ENCODE measurements around the gene TNRC6C.
"Not testable (repeated sequence)": the region's sequence is repeated elsewhere in the genome, so short reads cannot be mapped to it uniquely, and the experiment has no call there.

Gene TNRC6C

DNA sequence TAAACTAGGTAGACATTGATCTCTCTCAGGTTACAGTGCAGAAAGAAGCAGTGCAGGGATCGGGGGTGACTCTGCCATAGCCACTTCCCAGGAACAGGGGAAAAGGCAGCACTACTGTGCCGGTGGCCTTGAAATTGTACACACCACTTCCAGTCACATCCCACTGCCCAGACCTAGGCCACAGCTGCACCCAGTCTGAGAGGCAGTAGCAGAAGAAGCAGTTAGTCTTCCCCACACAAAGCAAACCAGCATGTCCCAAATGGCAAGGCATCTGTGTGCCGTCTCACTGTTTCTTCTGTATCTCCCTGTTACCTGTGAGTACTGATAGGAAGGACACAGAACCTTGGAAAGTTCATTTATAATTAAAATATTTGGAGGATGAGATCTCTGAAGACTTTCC, 123.0 kb downstream of the TNRC6C start:
- no peak for TF ChIP-seq CTCF (conservative IDR thresholded peaks at IDR 0.05; ENCODE audit: control insufficient read depth, insufficient read depth, low read depth, low read length)
- no peak for DNase-seq (ENCODE audit: low read depth)
- no peak overlapping the region for H3K4me3 ChIP-seq (ENCODE audit: control insufficient read depth, low read depth, low read length)

DNA sequence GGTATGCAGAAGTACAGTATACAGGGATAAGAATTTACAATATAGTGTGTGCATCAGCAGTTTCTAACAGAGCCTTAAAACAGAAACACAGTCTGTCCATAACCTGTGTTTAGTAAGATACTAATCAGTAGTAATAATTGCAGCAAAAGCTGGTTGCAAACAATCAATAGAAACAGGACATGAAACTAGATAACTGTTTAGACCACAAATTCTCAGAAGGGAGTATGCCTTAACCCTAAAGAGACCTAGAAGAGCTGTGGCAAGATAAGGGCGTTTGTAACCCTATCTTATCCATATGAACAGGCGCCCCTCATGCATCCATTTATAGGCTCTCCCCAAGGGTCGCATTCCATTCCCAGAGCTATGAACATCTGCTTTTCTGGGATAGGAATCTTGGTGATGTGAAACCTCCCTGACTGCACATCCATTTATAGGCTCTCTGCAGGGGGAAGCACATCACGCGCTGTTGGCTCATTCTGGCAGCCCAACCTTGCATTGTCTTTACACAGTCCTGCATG, 123.9 kb downstream of the TNRC6C start:
- DNase-seq (ENCODE audit: low read depth): not testable (repeated sequence)

DNA sequence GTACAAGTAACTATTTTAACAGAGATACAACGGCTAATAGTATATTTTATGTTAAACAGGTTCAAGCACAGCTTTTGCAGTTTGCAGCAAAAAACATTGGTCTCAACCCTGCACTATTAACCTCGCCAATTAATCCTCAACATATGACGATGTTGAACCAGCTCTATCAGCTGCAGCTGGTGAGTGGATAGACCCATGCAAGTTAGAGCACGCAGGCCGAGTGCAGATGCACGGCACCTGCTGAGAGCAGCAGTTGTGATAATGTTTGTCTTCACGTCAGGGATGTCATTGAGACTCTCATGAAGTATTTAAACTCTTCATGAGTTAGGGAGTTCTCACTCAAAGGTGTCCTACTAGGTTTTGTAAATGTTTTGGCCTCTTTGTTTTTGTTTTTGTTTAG, 124.5 kb downstream of the TNRC6C start:
- no peak for DNase-seq (ENCODE audit: low read depth)
- no peak for TF ChIP-seq CTCF (conservative IDR thresholded peaks at IDR 0.05; ENCODE audit: control insufficient read depth, insufficient read depth, low read depth, low read length)

More for the DNA sequence above, 123.9 kb downstream of the TNRC6C start:
- H3K4me3 ChIP-seq (ENCODE audit: control insufficient read depth, low read depth, low read length): not testable (repeated sequence)

GRCh38 chr17:78086740-78087139, 128.2 kb downstream of the TNRC6C start:
- no peak overlapping the region for H3K4me3 ChIP-seq (ENCODE audit: control insufficient read depth, low read depth, low read length)
- no peak for DNase-seq (ENCODE audit: low read depth)
- TF ChIP-seq CTCF (conservative IDR thresholded peaks at IDR 0.05; ENCODE audit: control insufficient read depth, insufficient read depth, low read depth, low read length): no peak

More for the DNA sequence above, 124.5 kb downstream of the TNRC6C start:
- no peak overlapping the region for H3K4me3 ChIP-seq (ENCODE audit: control insufficient read depth, low read depth, low read length)

DNA sequence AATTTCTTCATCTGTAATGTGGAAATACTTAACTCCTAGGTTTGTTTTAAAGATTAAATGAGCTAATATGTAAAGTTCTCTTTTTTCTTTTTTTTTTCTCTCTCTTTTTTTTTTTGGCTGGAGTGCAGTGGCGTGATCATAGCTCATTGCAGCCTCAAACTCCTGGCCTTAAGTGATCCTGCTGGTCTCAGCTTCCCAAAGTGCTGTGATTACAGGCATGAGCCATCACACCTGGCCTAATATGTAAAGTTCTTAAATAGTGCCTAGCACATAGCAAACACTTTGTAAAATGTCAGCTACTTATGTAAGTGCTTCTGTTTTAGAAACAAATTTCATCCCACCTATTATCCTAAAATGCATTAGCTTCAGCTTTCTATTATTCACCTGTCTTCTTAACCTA, 130.0 kb downstream of the TNRC6C start:
- no peak for TF ChIP-seq CTCF (conservative IDR thresholded peaks at IDR 0.05; ENCODE audit: control insufficient read depth, insufficient read depth, low read depth, low read length)
- DNase-seq (ENCODE audit: low read depth): no peak
- H3K4me3 ChIP-seq (ENCODE audit: control insufficient read depth, low read depth, low read length): no peak overlapping the region

DNA sequence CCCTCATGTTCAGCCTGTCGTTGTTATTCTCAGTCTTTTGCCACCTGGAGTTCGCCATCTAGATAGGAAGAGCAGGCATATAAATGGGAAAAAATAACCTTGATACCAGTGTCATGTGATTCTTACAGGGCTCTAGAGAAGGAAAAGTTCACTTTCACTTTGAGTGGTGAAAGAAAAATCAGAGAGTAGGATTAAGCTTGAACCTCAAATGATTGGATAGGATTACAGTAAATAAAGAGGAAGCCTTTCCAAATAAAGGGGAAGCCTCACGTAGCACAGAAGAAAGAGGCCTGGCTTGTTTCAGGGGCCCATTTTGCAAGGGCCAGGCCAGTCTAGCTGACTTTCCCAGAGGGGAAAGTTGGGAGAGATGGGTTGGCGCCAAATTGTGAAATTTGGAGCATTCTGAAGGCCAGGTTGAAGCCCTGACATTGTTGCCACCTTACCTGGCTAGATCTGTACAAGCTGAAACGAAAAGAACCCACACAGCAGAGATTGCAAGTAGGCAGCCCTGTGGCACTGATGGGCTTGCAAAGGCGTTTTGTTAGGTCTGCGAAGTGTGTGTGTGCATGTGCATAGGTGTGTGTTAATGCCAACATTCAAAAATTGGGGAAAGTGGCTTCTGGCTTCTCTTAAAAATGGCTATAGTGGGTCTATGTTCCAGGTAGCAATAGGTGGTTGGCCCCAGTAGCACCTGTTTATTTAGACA, 131.2 kb downstream of the TNRC6C start:
- TF ChIP-seq CTCF (conservative IDR thresholded peaks at IDR 0.05; ENCODE audit: control insufficient read depth, insufficient read depth, low read depth, low read length): no peak
- H3K4me3 ChIP-seq (ENCODE audit: control insufficient read depth, low read depth, low read length): no peak overlapping the region
- no peak for DNase-seq (ENCODE audit: low read depth)

DNA sequence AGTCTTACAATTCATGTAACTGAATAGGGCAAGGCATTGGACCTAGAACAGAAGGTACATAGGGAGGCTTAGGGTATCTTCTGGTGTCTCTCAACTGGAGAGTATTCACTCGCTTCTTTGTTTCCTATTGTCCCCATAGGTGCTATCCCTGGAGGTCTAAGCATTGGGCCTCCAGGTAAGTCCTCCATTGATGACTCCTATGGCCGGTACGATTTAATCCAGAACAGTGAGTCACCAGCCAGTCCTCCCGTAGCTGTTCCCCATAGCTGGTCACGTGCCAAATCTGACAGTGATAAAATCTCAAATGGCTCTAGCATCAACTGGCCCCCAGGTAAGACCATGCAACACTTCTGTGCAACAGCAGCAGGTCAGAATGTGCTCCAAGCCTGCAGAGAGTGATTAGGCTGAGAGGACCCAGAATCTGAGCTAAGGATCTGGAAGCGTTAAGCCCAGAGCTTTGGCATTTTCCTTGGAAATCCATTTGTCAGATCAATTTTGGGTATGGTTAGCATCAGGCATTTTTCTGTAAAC, 134.4 kb downstream of the TNRC6C start:
- TF ChIP-seq CTCF (conservative IDR thresholded peaks at IDR 0.05; ENCODE audit: control insufficient read depth, insufficient read depth, low read depth, low read length): no peak
- H3K4me3 ChIP-seq (ENCODE audit: control insufficient read depth, low read depth, low read length): no peak overlapping the region
- DNase-seq (ENCODE audit: low read depth): no peak
